ENCODE results near the gene OR52I2.

OR52I2 gene

GRCh38 chr11:4581443-4581842 is at the start of gene OR52I2:
Gene OR52I2 (plus strand): TSS chr11:4581743.
- DNase-seq (ENCODE audit: low read depth in 2 of 2) = no peak

GRCh38 chr11:4539603-4540219 is 41.8 kb upstream of the OR52I2 start:
- DNase-seq (ENCODE audit: low read depth in 2 of 2) = peak; percentile 3 to 7

GRCh38 chr11:4541071-4541470 is 40.5 kb upstream of the OR52I2 start:
- DNase-seq (ENCODE audit: low read depth in 2 of 2) = no peak

GRCh38 chr11:4543561-4543960 is 38.0 kb upstream of the OR52I2 start:
- no peak for DNase-seq (ENCODE audit: low read depth in 2 of 2)

- no peak for DNase-seq (ENCODE audit: low read depth in 2 of 2)
Observed at GRCh38 chr11:4544891-4545290, 36.7 kb upstream of the OR52I2 start, which contains the start of gene OR52M1. Gene OR52M1 (plus strand): TSS chr11:4545191. CDS start chr11:4545191, 0 bp downstream.

GRCh38 chr11:4546878-4547277 is 34.7 kb upstream of the OR52I2 start:
- DNase-seq (ENCODE audit: low read depth in 2 of 2) = no peak

GRCh38 chr11:4547416-4547815 is 34.1 kb upstream of the OR52I2 start:
- DNase-seq (ENCODE audit: low read depth in 2 of 2) = no peak

- no peak for DNase-seq (ENCODE audit: low read depth in 2 of 2)
Observed at GRCh38 chr11:4551346-4551979, 30.1 kb upstream of the OR52I2 start.

GRCh38 chr11:4559527-4560440 is 21.8 kb upstream of the OR52I2 start:
- no peak for DNase-seq (ENCODE audit: low read depth in 2 of 2)

GRCh38 chr11:4560467-4560866 is 21.1 kb upstream of the OR52I2 start:
- DNase-seq (ENCODE audit: low read depth in 2 of 2) = no peak

- no peak for DNase-seq (ENCODE audit: low read depth in 2 of 2)
Observed at GRCh38 chr11:4565371-4565770, 16.2 kb upstream of the OR52I2 start.

GRCh38 chr11:4569075-4569474 is 12.5 kb upstream of the OR52I2 start:
- DNase-seq (ENCODE audit: low read depth in 2 of 2) = no peak

- no peak for DNase-seq (ENCODE audit: low read depth in 2 of 2)
Observed at GRCh38 chr11:4576880-4577279, 4.7 kb upstream of the OR52I2 start.

- no peak for DNase-seq (ENCODE audit: low read depth in 2 of 2)
Observed at GRCh38 chr11:4577761-4578160, 3.8 kb upstream of the OR52I2 start.

GRCh38 chr11:4578624-4579023 is 2.9 kb upstream of the OR52I2 start:
- no peak for DNase-seq (ENCODE audit: low read depth in 2 of 2)

GRCh38 chr11:4580124-4580523 is 1.4 kb upstream of the OR52I2 start:
- DNase-seq (ENCODE audit: low read depth in 2 of 2) = no peak

GRCh38 chr11:4589017-4589416 is 7.5 kb downstream of the OR52I2 start:
- DNase-seq (ENCODE audit: low read depth in 2 of 2) = no peak

- no peak for DNase-seq (ENCODE audit: low read depth in 2 of 2)
Observed at GRCh38 chr11:4593739-4594138, 12.2 kb downstream of the OR52I2 start, which contains the start of gene OR52I1. Gene OR52I1 (plus strand): TSS chr11:4594039. CDS start chr11:4594039, 0 bp downstream.

GRCh38 chr11:4605057-4605456 is 23.5 kb downstream of the OR52I2 start:
- DNase-seq (ENCODE audit: low read depth in 2 of 2) = no peak

- no peak for DNase-seq (ENCODE audit: low read depth in 2 of 2)
Observed at GRCh38 chr11:4606231-4607015, 24.9 kb downstream of the OR52I2 start.

- no peak for DNase-seq (ENCODE audit: low read depth in 2 of 2)
Observed at GRCh38 chr11:4607096-4607495, 25.6 kb downstream of the OR52I2 start.

Measured in stimulated activated CD8-positive, alpha-beta memory T cell treated with anti-CD3 and anti-CD28 coated beads, Interleukin-7, amount 100 ng/mL, for 4 hours (primary cell).